HCT116 (cell line): ENCODE results near the gene HES1. TPM values are rescaled to one million over a fixed set of nuclear protein-coding genes. Genes with fewer than 3 reads are reported as not detected.

Source experiments
- total RNA-seq: library from RNA; stranded (reverse); gene quantifications from one replicate; pipeline ENCODE4 v1.2.1, GENCODE V29; 2021; ENCODE audit not compliant: unreplicated experiment

Gene HES1
- total RNA-seq, 1 experiment from 2014 or later: 32.9 TPM

Other genes starting within 250 kb of the HES1 start
- gene CPN2, start 215.2 kb downstream of the HES1 start, total RNA-seq: not detected
- gene LRRC15, start 233.6 kb downstream of the HES1 start, total RNA-seq: not detected